ENCODE data around the gene LRFN2. TPM values are rescaled to one million over a fixed set of nuclear protein-coding genes. Genes with fewer than 3 reads are reported as not detected.

The LRFN2 gene
- total RNA-seq, 3 donors from 2014 or later, result 0.14 to 0.29 (median 0.16) TPM

DNA sequence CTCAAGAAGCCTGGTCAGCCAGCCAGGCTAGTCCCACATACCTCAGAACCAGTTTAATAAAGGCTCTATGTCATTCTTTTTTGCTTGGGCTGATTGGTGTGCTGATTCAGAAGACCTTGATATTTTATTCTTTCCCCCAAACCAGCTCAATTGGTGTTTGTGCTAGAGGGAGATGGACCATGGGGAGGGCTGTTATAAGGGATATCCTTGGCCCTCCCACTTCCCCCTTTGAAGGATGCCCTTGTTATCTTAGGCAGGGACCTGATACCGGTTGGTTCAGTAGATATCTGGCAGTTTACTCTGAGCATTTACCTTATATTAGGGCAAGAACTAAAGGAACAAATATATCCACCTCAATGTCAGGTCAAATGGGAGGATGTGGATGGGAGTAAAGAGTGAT is 207.4 kb downstream of the LRFN2 start:
- no peak for DNase-seq
- intact Hi-C loops (cut with DNase I, micrococcal nuclease), result no loop called here
- TF ChIP-seq, protein P1, sequence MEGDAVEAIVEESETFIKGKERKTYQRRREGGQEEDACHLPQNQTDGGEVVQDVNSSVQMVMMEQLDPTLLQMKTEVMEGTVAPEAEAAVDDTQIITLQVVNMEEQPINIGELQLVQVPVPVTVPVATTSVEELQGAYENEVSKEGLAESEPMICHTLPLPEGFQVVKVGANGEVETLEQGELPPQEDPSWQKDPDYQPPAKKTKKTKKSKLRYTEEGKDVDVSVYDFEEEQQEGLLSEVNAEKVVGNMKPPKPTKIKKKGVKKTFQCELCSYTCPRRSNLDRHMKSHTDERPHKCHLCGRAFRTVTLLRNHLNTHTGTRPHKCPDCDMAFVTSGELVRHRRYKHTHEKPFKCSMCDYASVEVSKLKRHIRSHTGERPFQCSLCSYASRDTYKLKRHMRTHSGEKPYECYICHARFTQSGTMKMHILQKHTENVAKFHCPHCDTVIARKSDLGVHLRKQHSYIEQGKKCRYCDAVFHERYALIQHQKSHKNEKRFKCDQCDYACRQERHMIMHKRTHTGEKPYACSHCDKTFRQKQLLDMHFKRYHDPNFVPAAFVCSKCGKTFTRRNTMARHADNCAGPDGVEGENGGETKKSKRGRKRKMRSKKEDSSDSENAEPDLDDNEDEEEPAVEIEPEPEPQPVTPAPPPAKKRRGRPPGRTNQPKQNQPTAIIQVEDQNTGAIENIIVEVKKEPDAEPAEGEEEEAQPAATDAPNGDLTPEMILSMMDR (IDR thresholded peaks at IDR 0.05), result no peak

DNA sequence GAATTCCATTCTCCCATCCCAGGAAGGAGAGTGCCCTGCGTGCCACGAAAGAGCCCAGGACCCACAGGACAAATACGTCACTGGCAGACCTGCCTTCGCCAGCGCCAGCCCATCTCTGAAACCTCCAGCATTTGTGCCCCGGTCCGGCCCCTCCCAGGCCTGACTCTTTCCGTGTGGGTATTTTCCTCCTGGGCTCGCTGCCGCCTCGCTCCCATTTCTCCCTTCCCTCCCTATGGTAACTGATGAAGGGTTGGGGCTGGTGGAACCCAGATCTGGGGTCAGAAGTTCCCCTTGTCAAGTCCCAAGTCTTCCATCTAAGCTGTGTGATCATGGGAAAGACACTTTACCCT is 208.5 kb downstream of the LRFN2 start:
- no peak overlapping the region for H3K4me3 ChIP-seq
- intact Hi-C loops (cut with DNase I, micrococcal nuclease), result no loop called here
- no peaks in the 10 kb centered on the region for H3K4me1 ChIP-seq (ENCODE audit: low read depth)
- no peaks in the 10 kb centered on the region for H3K36me3 ChIP-seq (ENCODE audit: low read depth)
- TF ChIP-seq, protein P1 (IDR thresholded peaks at IDR 0.05), result no peak
- DNase-seq, result no peak
- no peaks in the 10 kb centered on the region for H3K9me3 ChIP-seq
- no peak for ATAC-seq

More for the DNA sequence above, 207.4 kb downstream of the LRFN2 start:
- Histone ChIP-seq H3K9me3 (no peaks in the 10 kb centered on the region), H3K4me1 (ENCODE audit: low read depth) (no peaks in the 10 kb centered on the region), H3K4me3 (no peak overlapping the region), H3K36me3 (ENCODE audit: low read depth) (no peaks in the 10 kb centered on the region)
- ATAC-seq, result no peak

DNA sequence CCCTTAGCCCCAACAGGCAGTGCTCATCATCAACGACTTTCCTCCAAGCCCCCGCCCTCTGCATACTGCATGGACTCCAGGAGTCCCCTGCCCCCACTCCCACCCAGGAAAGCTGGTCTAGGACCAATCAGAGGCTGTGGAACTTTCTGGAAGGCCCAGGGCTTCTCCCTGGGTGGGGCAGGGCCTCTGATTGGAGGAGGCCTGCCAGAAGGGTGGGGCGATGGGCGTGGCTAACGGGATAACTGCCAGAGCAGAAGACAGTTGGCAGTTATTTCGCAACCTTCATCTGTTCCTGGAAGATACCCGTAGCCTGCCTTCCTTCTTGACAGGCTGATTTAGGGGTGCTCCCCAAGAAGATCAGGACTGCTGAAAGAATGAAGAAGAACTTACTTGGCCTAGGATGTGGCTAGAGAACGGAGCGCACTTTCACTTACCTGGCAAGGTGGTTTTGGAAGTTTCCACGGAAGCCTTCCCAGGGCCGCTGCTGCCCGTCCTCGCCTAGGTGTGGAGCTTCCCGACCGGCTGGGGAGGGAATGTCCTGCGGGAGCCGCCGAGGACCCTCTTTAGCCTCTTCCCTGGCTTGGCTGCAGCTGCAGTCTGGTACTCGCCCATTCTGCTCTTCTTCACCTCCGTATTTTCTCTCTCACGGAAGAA is 209.0 kb downstream of the LRFN2 start:
- intact Hi-C loops (cut with DNase I, micrococcal nuclease), result no loop called here
- TF ChIP-seq, protein P1 (IDR thresholded peaks at IDR 0.05), result no peak
- Histone ChIP-seq H3K4me3 (no peak overlapping the region), H3K4me1 (ENCODE audit: low read depth) (no peaks in the 10 kb centered on the region), H3K9me3 (no peaks in the 10 kb centered on the region), H3K36me3 (ENCODE audit: low read depth) (no peaks in the 10 kb centered on the region)
- DNase-seq, result no peak
- ATAC-seq, result no peak

DNA sequence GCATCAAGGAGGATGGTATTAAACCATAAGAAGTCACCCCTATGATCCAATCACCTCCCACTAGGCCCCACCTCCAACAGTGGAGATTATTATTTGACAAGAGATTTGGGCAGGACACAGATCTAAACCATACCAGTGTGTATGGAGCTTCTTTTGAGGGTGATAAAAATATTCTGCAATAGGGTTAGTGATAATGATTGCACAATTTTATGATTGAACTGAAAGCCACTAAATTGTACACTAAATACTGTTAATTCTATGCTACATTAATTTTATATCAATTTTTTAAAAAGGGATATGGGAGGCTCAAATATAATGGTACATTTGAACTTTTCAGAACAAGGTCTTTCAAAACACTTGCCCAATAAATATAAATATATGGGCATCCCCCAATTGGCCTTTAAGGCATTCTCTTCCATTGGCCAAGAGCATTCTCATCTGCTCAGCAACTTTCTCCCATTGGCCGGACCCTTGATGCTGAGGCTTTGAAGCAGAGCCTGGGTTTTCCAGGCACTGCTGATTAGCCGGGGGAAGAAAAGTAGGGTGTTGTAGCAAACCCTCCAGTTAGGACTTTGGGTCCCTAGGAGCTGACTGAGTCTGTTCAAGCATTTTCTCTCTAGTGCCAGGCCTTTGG is 209.9 kb downstream of the LRFN2 start:
- Histone ChIP-seq H3K9me3 (no peaks in the 10 kb centered on the region), H3K4me1 (ENCODE audit: low read depth) (no peaks in the 10 kb centered on the region), H3K36me3 (ENCODE audit: low read depth) (no peaks in the 10 kb centered on the region), H3K4me3 (no peak overlapping the region)
- TF ChIP-seq, protein P1 (IDR thresholded peaks at IDR 0.05), result no peak
- DNase-seq, result no peak
- no peak for ATAC-seq
- intact Hi-C loops (cut with DNase I, micrococcal nuclease), result no loop called here

DNA sequence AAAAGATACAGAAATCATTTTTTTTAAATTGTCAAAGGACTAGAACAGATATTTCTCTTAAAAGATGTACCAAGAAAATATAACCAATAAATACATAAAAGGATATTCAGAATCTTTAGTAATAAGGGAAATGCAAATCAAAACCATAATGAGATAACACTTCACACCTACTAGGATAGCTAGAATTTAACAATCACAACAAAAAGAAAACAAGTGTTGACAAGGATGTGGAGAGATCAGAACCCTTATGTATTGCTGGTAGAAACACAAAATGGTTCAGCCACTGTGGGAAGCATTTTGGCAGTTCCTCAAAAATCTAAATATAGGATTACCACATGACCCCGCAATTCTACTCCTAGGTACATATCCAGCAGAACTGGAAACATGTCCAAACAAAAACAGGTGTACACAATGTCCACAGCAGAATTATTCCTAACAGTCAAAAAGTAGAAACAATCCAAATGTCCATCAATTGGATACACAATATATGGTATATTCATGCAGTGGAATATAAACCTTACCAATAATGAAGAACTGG is 211.0 kb downstream of the LRFN2 start:
- H3K4me1 ChIP-seq (ENCODE audit: low read depth), result no peaks in the 10 kb centered on the region
- no peaks in the 10 kb centered on the region for H3K9me3 ChIP-seq
- DNase-seq (no peak), ATAC-seq (no peak)
- no peaks in the 10 kb centered on the region for H3K36me3 ChIP-seq (ENCODE audit: low read depth)
- TF ChIP-seq, protein P1 (IDR thresholded peaks at IDR 0.05), result no peak
- intact Hi-C loops (cut with DNase I, micrococcal nuclease), result no loop called here
- no peak overlapping the region for H3K4me3 ChIP-seq
